HG03095 (cell line): Measurements from ENCODE around the gene MBP.

Source experiments
- ATAC-seq: cut with Tn5 transposase; IDR thresholded peaks from one replicate; pipeline ENCODE4 v1.9.1; 2021; ENCODE audit warnings: moderate library complexity; ENCODE audit not compliant: unreplicated experiment

The MBP gene

GRCh38 chr18:77009675-77010074 is 122.9 kb downstream of the MBP start:
- no peak for ATAC-seq

- ATAC-seq = no peak
These were observed 123.8 kb downstream of the MBP start for GRCh38 chr18:77008576-77009315.

GRCh38 chr18:77008006-77008405 is 124.6 kb downstream of the MBP start:
- no peak for ATAC-seq

- no peak for ATAC-seq
These were observed 125.3 kb downstream of the MBP start for GRCh38 chr18:77007251-77007650.

GRCh38 chr18:77006305-77007175 is 126.0 kb downstream of the MBP start:
- ATAC-seq = no peak

GRCh38 chr18:77005651-77006195 is 126.9 kb downstream of the MBP start:
- ATAC-seq = no peak

GRCh38 chr18:77004555-77005380 is 127.8 kb downstream of the MBP start:
- no peak for ATAC-seq

GRCh38 chr18:77003316-77003715 is 129.3 kb downstream of the MBP start:
- no peak for ATAC-seq

- no peak for ATAC-seq
These were observed 130.1 kb downstream of the MBP start for GRCh38 chr18:77002496-77002895.

- no peak for ATAC-seq
These were observed 130.6 kb downstream of the MBP start for GRCh38 chr18:77001979-77002378.

GRCh38 chr18:77001041-77001440 is 131.5 kb downstream of the MBP start:
- ATAC-seq = no peak

- no peak for ATAC-seq
These were observed 132.1 kb downstream of the MBP start for GRCh38 chr18:77000527-77000926.

GRCh38 chr18:76999077-76999476 is 133.5 kb downstream of the MBP start:
- no peak for ATAC-seq

GRCh38 chr18:76997951-76998808 is 134.4 kb downstream of the MBP start:
- no peak for ATAC-seq

GRCh38 chr18:76996429-76996828 is 136.2 kb downstream of the MBP start:
- ATAC-seq = no peak

GRCh38 chr18:76995896-76996295 is 136.7 kb downstream of the MBP start:
- no peak for ATAC-seq

GRCh38 chr18:76994086-76994654 is 138.4 kb downstream of the MBP start:
- ATAC-seq = no peak

- no peak for ATAC-seq
These were observed 139.0 kb downstream of the MBP start for GRCh38 chr18:76993573-76993972.

- ATAC-seq = no peak
These were observed 139.5 kb downstream of the MBP start for GRCh38 chr18:76993085-76993382.
